ENCODE data around the gene PTGER3.

Gene PTGER3

GRCh38 chr1:70941563-70941962, 106.1 kb downstream of the PTGER3 start:
- DNase-seq = no peak

GRCh38 chr1:70940398-70940797, 107.2 kb downstream of the PTGER3 start:
- peak; percentile 39 for DNase-seq

- DNase-seq = no peak
These were observed 113.2 kb downstream of the PTGER3 start for GRCh38 chr1:70934194-70934961.

GRCh38 chr1:70930062-70930461, 117.6 kb downstream of the PTGER3 start:
- DNase-seq = peak; percentile 20

GRCh38 chr1:70922196-70922595, 125.4 kb downstream of the PTGER3 start:
- no peak for DNase-seq
